A549 (cell line): ENCODE data around the gene TRMT44. TPM values are rescaled to one million over a fixed set of nuclear protein-coding genes. Genes with fewer than 3 reads are reported as not detected.

Experiments used
- ATAC-seq, 2 experiments: fragments of 200-7000 bp in 1 of 2; fragments of >200 bp in 1 of 2; cut with Nextera tagmentation in 1 of 2; cut with Tn5 transposase in 1 of 2; 3 replicates each; pipeline versions ENCODE4 v1.8.0 to v1.9.1; 2018 to 2020; ENCODE audit warnings: mild to moderate bottlenecking in 1 of 2, moderate library complexity in 1 of 2
- CTCF ChIA-PET: fragments of 300-600 bp; sonication (Branson Sonifier 250); formaldehyde crosslinking; extraction: SDS; loops from one replicate; lab custom pipeline; 2021; ENCODE audit warnings: antibody characterized with exemption, inconsistent platforms; lab: Yijun Ruan, JAX
- POLR2A ChIA-PET: fragments of 350-600 bp; formaldehyde crosslinking; extraction: SDS; loops from one replicate; lab custom pipeline; 2021; ENCODE audit warnings: antibody characterized with exemption, inconsistent platforms; lab: Yijun Ruan, JAX
- DNase-seq, 2 experiments: peaks; one replicate each; pipeline versions ENCODE4 v3.0.0 to v3.0.0-alpha.2; 2011 to 2016; ENCODE audit warnings: low read depth in 1 of 2, low spot score in 1 of 2
- FAIRE-seq: peaks from 2 replicates; lab custom pipeline; 2011; peaks lifted over from hg19 to GRCh38; lab: Jason Lieb, UNC
- H3K27ac ChIP-seq, 2 experiments: fragments of >200 bp; sonication (Bioruptor Twin); formaldehyde crosslinking; 3 replicates each; pipeline ENCODE4 v1.5.1; 2016 to 2017
- H3K4me1 ChIP-seq: fragments of >200 bp; sonication (Bioruptor Twin); formaldehyde crosslinking; 3 replicates; pipeline ENCODE4 v1.6.1; 2016
- H3K4me2 ChIP-seq: fragments of >200 bp; sonication (Bioruptor Twin); formaldehyde crosslinking; 3 replicates; pipeline ENCODE4 v1.6.1; 2016
- H3K4me3 ChIP-seq: fragments of >200 bp; sonication (Bioruptor Twin); formaldehyde crosslinking; 3 replicates; pipeline ENCODE4 v1.5.1; 2016
- H3K9me3 ChIP-seq: fragments of >200 bp; sonication (Bioruptor Twin); formaldehyde crosslinking; 3 replicates; pipeline ENCODE4 v1.6.1; 2016
- ATOH8 ChIP-seq: fragments of 250-450 bp; sonication (Bioruptor Pico); IDR thresholded peaks from 2 replicates; pipeline ENCODE4 v1.5.0; 2020; ENCODE audit warnings: low read depth, mild to moderate bottlenecking, moderate library complexity
- BCL3 ChIP-seq: fragments of >200 bp; sonication (Bioruptor Twin); formaldehyde crosslinking; IDR thresholded peaks from 3 replicates; pipeline ENCODE4 v1.6.1; 2016
- BHLHE40 ChIP-seq: IDR thresholded peaks from 2 replicates; pipeline ENCODE4 v1.6.1; 2012; ENCODE audit warnings: low read depth, low read length, inconsistent platforms
- CBX2 ChIP-seq: fragments of 200-600 bp; sonication (generic); IDR thresholded peaks from 2 replicates; pipeline ENCODE4 v1.6.1; 2016; ENCODE audit warnings: low read depth, mild to moderate bottlenecking, borderline replicate concordance
- CHD2 ChIP-seq: fragments of 150-350 bp; IDR thresholded peaks from 2 replicates; pipeline ENCODE4 v1.6.1; 2014; ENCODE audit warnings: low read length; ENCODE audit not compliant: partially characterized antibody
- EHF ChIP-seq: fragments of 250-450 bp; sonication (Bioruptor Pico); IDR thresholded peaks from 2 replicates; pipeline ENCODE4 v1.5.0; 2020; ENCODE audit warnings: mild to moderate bottlenecking
- ESRRA ChIP-seq: fragments of 150-350 bp; IDR thresholded peaks from 2 replicates; pipeline ENCODE4 v1.6.1; 2014; ENCODE audit warnings: mild to moderate bottlenecking, low read length, borderline replicate concordance
- FOSB ChIP-seq: fragments of 250-450 bp; sonication (Bioruptor Pico); IDR thresholded peaks from 2 replicates; pipeline ENCODE4 v1.5.0; 2020; ENCODE audit warnings: mild to moderate bottlenecking, moderate library complexity
- GATA3 ChIP-seq: IDR thresholded peaks from 2 replicates; pipeline ENCODE4 v1.6.1; 2012; ENCODE audit warnings: borderline replicate concordance
- HDAC2 ChIP-seq: fragments of 200-600 bp; sonication (generic); IDR thresholded peaks from 2 replicates; pipeline ENCODE4 v1.6.1; 2016
- HOXA7 ChIP-seq: fragments of 250-450 bp; sonication (Bioruptor Pico); IDR thresholded peaks from 2 replicates; pipeline ENCODE4 v1.5.0; 2020; ENCODE audit warnings: mild to moderate bottlenecking, moderate library complexity
- JUN ChIP-seq, 2 experiments: fragments of >200 bp; sonication (Bioruptor Twin); formaldehyde crosslinking; IDR thresholded peaks; 2 replicates in 1 of 2; 3 replicates in 1 of 2; pipeline ENCODE4 v1.6.1; 2016 to 2017
- KDM1A ChIP-seq: fragments of 200-600 bp; sonication (generic); IDR thresholded peaks from 2 replicates; pipeline ENCODE4 v1.6.1; 2016; ENCODE audit warnings: low read depth, mild to moderate bottlenecking
- NR3C1 ChIP-seq: fragments of >200 bp; sonication (Bioruptor Twin); formaldehyde crosslinking; IDR thresholded peaks from 3 replicates; pipeline ENCODE4 v1.6.1; 2017
- POLR2A ChIP-seq: IDR thresholded peaks from 2 replicates; pipeline ENCODE4 v1.6.1; 2012; ENCODE audit warnings: mild to moderate bottlenecking, low read length
- RAD21 ChIP-seq, 2 experiments: fragments of >200 bp in 1 of 2; sonication (Bioruptor Twin) in 1 of 2; formaldehyde crosslinking in 1 of 2; IDR thresholded peaks in 1 of 2; conservative IDR thresholded peaks in 1 of 2; 2 replicates in 1 of 2; 3 replicates in 1 of 2; pipeline ENCODE4 v1.6.1; 2012 to 2018; ENCODE audit warnings: inconsistent platforms in 1 of 2
- RCOR1 ChIP-seq: fragments of 150-350 bp; IDR thresholded peaks from 2 replicates; pipeline ENCODE4 v1.6.1; 2014; ENCODE audit warnings: antibody characterized with exemption, low read length, low read depth
- RFX5 ChIP-seq: fragments of 450-650 bp; IDR thresholded peaks from 2 replicates; pipeline ENCODE4 v1.7.1; 2014; ENCODE audit warnings: antibody characterized with exemption, mild to moderate bottlenecking, moderate library complexity
- RNF2 ChIP-seq: fragments of 200-600 bp; sonication (generic); IDR thresholded peaks from 2 replicates; pipeline ENCODE4 v1.6.1; 2016; ENCODE audit warnings: low read depth, mild to moderate bottlenecking, antibody characterized with exemption, moderate library complexity, borderline replicate concordance
- SREBF2 ChIP-seq: fragments of 450-650 bp; IDR thresholded peaks from 2 replicates; pipeline ENCODE4 v1.6.1; 2014; ENCODE audit warnings: mild to moderate bottlenecking, moderate library complexity
- TFCP2L1 ChIP-seq: fragments of 250-450 bp; sonication (Bioruptor Pico); IDR thresholded peaks from 2 replicates; pipeline ENCODE4 v1.5.0; 2021; ENCODE audit warnings: mild to moderate bottlenecking
- USF2 ChIP-seq: fragments of 450-650 bp; IDR thresholded peaks from 2 replicates; pipeline ENCODE4 v1.6.1; 2014; ENCODE audit warnings: antibody characterized with exemption
- ZNF302 ChIP-seq: fragments of 250-450 bp; sonication (Bioruptor Pico); IDR thresholded peaks from 2 replicates; pipeline ENCODE4 v1.9.0; 2021; ENCODE audit warnings: inconsistent platforms, mild to moderate bottlenecking, moderate library complexity
- ZSCAN20 ChIP-seq: fragments of 250-450 bp; sonication (Bioruptor Pico); IDR thresholded peaks from 2 replicates; pipeline ENCODE4 v1.8.0; 2022; ENCODE audit warnings: mild to moderate bottlenecking, moderate library complexity
- WGBS: methylation state at CpG from one replicate; pipeline ENCODE4 v1.1.6; 2017; ENCODE audit errors: missing lambda C conversion rate; 5-methylcytosine and 5-hydroxymethylcytosine counted together
- polyA plus RNA-seq, 4 experiments: library from polyadenylated mRNA; depleted of rRNA in 3 of 4; stranded (reverse); fragments of >200 nt; fragmentation: RNase III in 1 of 4; extraction: RNeasy Plus Mini Kit Qiagen cat#74134 plus additional on column Dnase treatment in 1 of 4; gene quantifications; 2 replicates in 3 of 4; 3 replicates in 1 of 4; pipeline ENCODE4 v1.2.3, GENCODE V29; 2011 to 2017

The TRMT44 gene
- polyA plus RNA-seq, 2 of the 4 experiments (the other 2 are of a cell fraction): 5.0 to 7.0 TPM

- CTCF ChIA-PET: interaction anchor here (1.5 kb wide), 1 partner anchor 40 kb away, joined by 3 read pairs; no protein-coding TSS in a partner anchor
- Histone ChIP-seq H3K9me3 (no peaks in the 10 kb centered on the region), H3K4me1 (no peaks in the 10 kb centered on the region), H3K4me2 (no peak overlapping the region), H3K4me3 (no peak overlapping the region), H3K27ac (no peak overlapping the region)
- 58% methylated on average over 4 of the region's 13 CpGs for WGBS
- DNase-seq: no peak
- FAIRE-seq: no peak
- no peak for TF ChIP-seq HDAC2
- TF ChIP-seq ESRRA: no peak
- TF ChIP-seq EHF: no peak
- TF ChIP-seq FOSB (CRISPR knock-in tag): no peak
- TF ChIP-seq GATA3: no peak
- no peak for TF ChIP-seq KDM1A
- no peak for TF ChIP-seq SREBF2
- no peak for TF ChIP-seq RCOR1
- no peak for TF ChIP-seq NR3C1
- no peak for TF ChIP-seq TFCP2L1 (CRISPR knock-in tag)
- no peak for TF ChIP-seq RFX5
- TF ChIP-seq ZNF302 (CRISPR knock-in tag): no peak
- POLR2A ChIA-PET: no interaction called here
- no peak for ATAC-seq
These were observed 67.7 kb downstream of the TRMT44 start for GRCh38 chr4:8508266-8508665.

- Histone ChIP-seq H3K4me1 (no peaks in the 10 kb centered on the region), H3K27ac (no peak overlapping the region), H3K4me3 (no peak overlapping the region), H3K4me2 (no peak overlapping the region), H3K9me3 (no peaks in the 10 kb centered on the region)
- FAIRE-seq: no peak
- TF ChIP-seq RNF2: no peak
- TF ChIP-seq KDM1A: no peak
- no peak for TF ChIP-seq EHF
- no peak for TF ChIP-seq BHLHE40
- no peak for TF ChIP-seq ZSCAN20 (CRISPR knock-in tag)
- TF ChIP-seq JUN (IDR thresholded peaks at IDR 0.05): no peak
- no peak for TF ChIP-seq ESRRA
- TF ChIP-seq FOSB (CRISPR knock-in tag): no peak
- no peak for TF ChIP-seq ATOH8 (CRISPR knock-in tag)
- no peak for TF ChIP-seq BCL3
- TF ChIP-seq RAD21 (conservative IDR thresholded peaks at IDR 0.05 in 1 of 2, IDR thresholded peaks at IDR 0.05 in 1 of 2): no peak
- no peak for TF ChIP-seq USF2
- TF ChIP-seq CBX2: no peak
- 58% methylated on average over 7 of the region's 9 CpGs for WGBS
- DNase-seq: no peak
- CTCF ChIA-PET: no interaction called here
- POLR2A ChIA-PET: no interaction called here
- ATAC-seq: no peak
These were observed 68.2 kb downstream of the TRMT44 start for GRCh38 chr4:8508740-8509139.

GRCh38 chr4:8509311-8509950, 68.9 kb downstream of the TRMT44 start:
- DNase-seq: no peak
- Histone ChIP-seq H3K4me1 (no peaks in the 10 kb centered on the region), H3K4me3 (no peak overlapping the region), H3K27ac (no peak overlapping the region), H3K4me2 (no peak overlapping the region), H3K9me3 (no peaks in the 10 kb centered on the region)
- FAIRE-seq: no peak
- POLR2A ChIA-PET: no interaction called here
- WGBS: 25% methylated on average over 4 of the region's 24 CpGs
- TF ChIP-seq HOXA7 (CRISPR knock-in tag): no peak
- no peak for TF ChIP-seq POLR2A
- no peak for TF ChIP-seq RNF2
- no peak for TF ChIP-seq NR3C1
- TF ChIP-seq EHF: no peak
- TF ChIP-seq CHD2: no peak
- TF ChIP-seq RCOR1: no peak
- TF ChIP-seq TFCP2L1 (CRISPR knock-in tag): no peak
- TF ChIP-seq GATA3: no peak
- TF ChIP-seq HDAC2: no peak
- CTCF ChIA-PET: no interaction called here
- ATAC-seq: no peak
